Gastroesophageal sphincter (tissue), 3 donors: Measurements from ENCODE around the gene PROCA1.

Experiments
- EP300 ChIP-seq: sonication (generic); formaldehyde crosslinking; IDR thresholded peaks from one replicate; pipeline ENCODE4 v1.6.1; 2017; ENCODE audit warnings: antibody characterized with exemption, mild to moderate bottlenecking
- TF ChIP-seq, protein P1 (sequence below), 4 experiments: fragments of 200-600 bp in 2 of 4; fragments of 450-650 bp in 2 of 4; sonication (generic) in 1 of 4; IDR thresholded peaks; one replicate each; pipeline ENCODE4 v1.5.1; 2017 to 2019; ENCODE audit warnings: antibody characterized with exemption in 4 of 4, mild to moderate bottlenecking in 2 of 4, moderate library complexity in 2 of 4

DNA sequence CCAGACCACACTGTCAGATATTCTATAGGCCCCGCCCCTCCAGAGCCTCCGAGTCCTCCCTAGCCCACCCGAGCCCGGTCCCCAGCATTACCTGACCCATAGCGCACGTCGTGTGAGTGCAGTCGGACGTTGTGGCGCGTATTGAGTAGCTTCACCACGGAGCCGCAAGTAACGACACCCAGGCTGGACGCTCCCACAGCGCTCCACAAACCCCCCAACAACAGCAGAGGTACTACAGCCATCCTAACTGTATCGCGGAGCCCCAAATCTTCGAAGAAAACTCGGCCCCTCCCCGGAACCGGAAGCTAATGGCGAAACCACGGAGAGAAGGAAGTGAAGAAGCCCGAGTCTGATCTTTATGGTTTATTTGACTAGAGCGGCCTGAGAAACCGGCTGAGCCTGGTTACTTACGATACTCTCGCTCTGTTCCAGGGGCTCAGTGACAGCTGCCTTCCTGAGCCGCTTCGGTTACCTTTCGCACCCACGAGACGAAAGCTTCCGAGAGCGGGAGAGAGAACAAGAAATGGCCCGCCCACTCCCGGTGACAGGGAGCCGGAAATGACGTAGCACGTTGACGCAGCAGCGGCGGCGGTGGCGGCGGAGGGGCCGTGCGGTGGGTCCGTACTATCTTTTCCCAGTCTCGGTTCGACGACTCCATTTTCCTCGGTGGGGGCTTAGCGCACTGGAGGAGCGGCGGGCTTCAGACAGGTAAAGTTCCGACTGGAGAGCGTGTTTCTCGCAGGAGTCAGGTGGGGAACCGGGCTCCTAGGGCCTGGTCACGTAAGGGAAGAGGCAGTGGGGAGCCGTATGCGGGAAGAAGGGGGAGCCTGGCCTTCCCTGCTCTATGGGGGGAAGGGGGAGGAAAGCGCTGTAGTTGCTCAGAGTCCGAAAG lies 49.8 kb downstream of the PROCA1 start, which contains the start of the genes SDF2 and SUPT6H:
- no peak for TF ChIP-seq EP300
- TF ChIP-seq, protein P1, sequence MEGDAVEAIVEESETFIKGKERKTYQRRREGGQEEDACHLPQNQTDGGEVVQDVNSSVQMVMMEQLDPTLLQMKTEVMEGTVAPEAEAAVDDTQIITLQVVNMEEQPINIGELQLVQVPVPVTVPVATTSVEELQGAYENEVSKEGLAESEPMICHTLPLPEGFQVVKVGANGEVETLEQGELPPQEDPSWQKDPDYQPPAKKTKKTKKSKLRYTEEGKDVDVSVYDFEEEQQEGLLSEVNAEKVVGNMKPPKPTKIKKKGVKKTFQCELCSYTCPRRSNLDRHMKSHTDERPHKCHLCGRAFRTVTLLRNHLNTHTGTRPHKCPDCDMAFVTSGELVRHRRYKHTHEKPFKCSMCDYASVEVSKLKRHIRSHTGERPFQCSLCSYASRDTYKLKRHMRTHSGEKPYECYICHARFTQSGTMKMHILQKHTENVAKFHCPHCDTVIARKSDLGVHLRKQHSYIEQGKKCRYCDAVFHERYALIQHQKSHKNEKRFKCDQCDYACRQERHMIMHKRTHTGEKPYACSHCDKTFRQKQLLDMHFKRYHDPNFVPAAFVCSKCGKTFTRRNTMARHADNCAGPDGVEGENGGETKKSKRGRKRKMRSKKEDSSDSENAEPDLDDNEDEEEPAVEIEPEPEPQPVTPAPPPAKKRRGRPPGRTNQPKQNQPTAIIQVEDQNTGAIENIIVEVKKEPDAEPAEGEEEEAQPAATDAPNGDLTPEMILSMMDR (IDR thresholded peaks at IDR 0.05) = no peak
